Calu3 (cell line): ENCODE measurements around the gene RNF141. TPM values are rescaled to one million over a fixed set of nuclear protein-coding genes. Genes with fewer than 3 reads are reported as not detected.

Experiments
- BruUV-seq: library from RNA; stranded (reverse); fragments of 400-500 nt; replicated peaks from 2 replicates; lab custom pipeline; 2021; lab: Mats Ljungman, UMichigan
- CTCF ChIA-PET: fragments of 300-600 bp; sonication (Branson Sonifier 250); formaldehyde crosslinking; loops from one replicate; lab custom pipeline; 2022; ENCODE audit warnings: antibody characterized with exemption; lab: Charles Lee
- DNase-seq: peaks from one replicate; pipeline ENCODE4 v3.0.0; 2022
- H3K27ac Mint-ChIP-seq: one replicate; pipeline ENCODE4 v1.8.0; 2022; ENCODE audit warnings: mixed read lengths; ENCODE audit not compliant: unreplicated experiment
- H3K27me3 Mint-ChIP-seq: one replicate; pipeline ENCODE4 v1.8.0; 2022; ENCODE audit warnings: mixed read lengths; ENCODE audit not compliant: unreplicated experiment
- H3K36me3 Mint-ChIP-seq: one replicate; pipeline ENCODE4 v1.8.0; 2022; ENCODE audit warnings: mild to moderate bottlenecking, moderate library complexity, mixed read lengths; ENCODE audit not compliant: insufficient read depth, unreplicated experiment
- H3K4me1 Mint-ChIP-seq: one replicate; pipeline ENCODE4 v1.8.0; 2022; ENCODE audit warnings: mild to moderate bottlenecking, low read depth, mixed read lengths; ENCODE audit not compliant: unreplicated experiment
- H3K4me3 Mint-ChIP-seq: one replicate; pipeline ENCODE4 v1.8.0; 2022; ENCODE audit warnings: mild to moderate bottlenecking, low read depth, moderate library complexity, mixed read lengths; ENCODE audit not compliant: unreplicated experiment
- H3K9me3 Mint-ChIP-seq: one replicate; pipeline ENCODE4 v1.8.0; 2022; ENCODE audit warnings: low read depth, mixed read lengths; ENCODE audit not compliant: unreplicated experiment
- intact Hi-C: fragments of 100-400 bp; cut with micrococcal nuclease; formaldehyde crosslinking; loops from one replicate; pipeline ENCODE4 v1.10.0; 2022; ENCODE audit not compliant: unreplicated experiment
- total RNA-seq: library from RNA; stranded (reverse); gene quantifications from 2 replicates; pipeline ENCODE4 v1.2.3, GENCODE V29; 2022
- TF ChIP-seq, protein P1 (sequence below): fragments of 200-600 bp; IDR thresholded peaks from one replicate; pipeline ENCODE4 v1.8.0; 2022; ENCODE audit warnings: antibody characterized with exemption; ENCODE audit not compliant: unreplicated experiment

RNF141 gene
- total RNA-seq, 1 experiment from 2014 or later, result 33.9 TPM

- Mint-ChIP-seq H3K27ac (no peak overlapping the region), H3K4me3 (no peak overlapping the region), H3K36me3 (peaks cover 9% of the 10 kb centered on the region), H3K27me3 (no peaks in the 10 kb centered on the region), H3K4me1 (peaks cover 22% of the 10 kb centered on the region), H3K9me3 (no peaks in the 10 kb centered on the region)
- intact Hi-C loops, result no loop called here
- no TSS peak for BruUV-seq
- CTCF ChIA-PET, result no interaction called here
- TF ChIP-seq, protein P1, sequence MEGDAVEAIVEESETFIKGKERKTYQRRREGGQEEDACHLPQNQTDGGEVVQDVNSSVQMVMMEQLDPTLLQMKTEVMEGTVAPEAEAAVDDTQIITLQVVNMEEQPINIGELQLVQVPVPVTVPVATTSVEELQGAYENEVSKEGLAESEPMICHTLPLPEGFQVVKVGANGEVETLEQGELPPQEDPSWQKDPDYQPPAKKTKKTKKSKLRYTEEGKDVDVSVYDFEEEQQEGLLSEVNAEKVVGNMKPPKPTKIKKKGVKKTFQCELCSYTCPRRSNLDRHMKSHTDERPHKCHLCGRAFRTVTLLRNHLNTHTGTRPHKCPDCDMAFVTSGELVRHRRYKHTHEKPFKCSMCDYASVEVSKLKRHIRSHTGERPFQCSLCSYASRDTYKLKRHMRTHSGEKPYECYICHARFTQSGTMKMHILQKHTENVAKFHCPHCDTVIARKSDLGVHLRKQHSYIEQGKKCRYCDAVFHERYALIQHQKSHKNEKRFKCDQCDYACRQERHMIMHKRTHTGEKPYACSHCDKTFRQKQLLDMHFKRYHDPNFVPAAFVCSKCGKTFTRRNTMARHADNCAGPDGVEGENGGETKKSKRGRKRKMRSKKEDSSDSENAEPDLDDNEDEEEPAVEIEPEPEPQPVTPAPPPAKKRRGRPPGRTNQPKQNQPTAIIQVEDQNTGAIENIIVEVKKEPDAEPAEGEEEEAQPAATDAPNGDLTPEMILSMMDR, result no peak
- no peak for DNase-seq
Observed at GRCh38 chr11:10485646-10486045, 55.3 kb downstream of the RNF141 start.

GRCh38 chr11:10484461-10485180 lies 56.4 kb downstream of the RNF141 start:
- no peaks in the 10 kb centered on the region for H3K27me3 Mint-ChIP-seq
- H3K27ac Mint-ChIP-seq, result no peak overlapping the region
- CTCF ChIA-PET, result no interaction called here
- peaks cover 4% of the 10 kb centered on the region for H3K36me3 Mint-ChIP-seq
- TF ChIP-seq, protein P1, result no peak
- intact Hi-C loops, result no loop called here
- no peak for DNase-seq
- no TSS peak for BruUV-seq
- H3K4me1 Mint-ChIP-seq, result peaks cover 12% of the 10 kb centered on the region
- H3K4me3 Mint-ChIP-seq, result no peak overlapping the region
- no peaks in the 10 kb centered on the region for H3K9me3 Mint-ChIP-seq

DNA sequence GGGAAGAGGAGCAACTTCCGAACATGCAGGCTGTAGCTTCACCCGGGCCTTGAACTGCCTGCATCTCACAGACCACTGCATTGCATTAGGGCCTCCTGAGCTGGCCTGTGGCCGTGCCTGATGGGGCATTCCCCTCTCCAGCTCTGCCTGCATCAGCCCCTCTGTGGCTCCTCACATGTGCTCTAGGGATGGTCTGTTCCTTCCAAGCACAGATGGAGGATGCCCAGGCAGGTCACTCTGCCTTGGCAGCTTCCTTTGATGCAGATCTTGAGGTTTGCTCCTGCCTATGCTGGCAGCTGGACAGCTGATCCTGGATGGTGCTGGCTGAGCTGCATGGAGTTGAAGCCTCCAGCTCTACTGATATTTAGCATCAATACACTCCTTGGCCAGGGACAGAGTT lies 57.4 kb downstream of the RNF141 start:
- no peaks in the 10 kb centered on the region for H3K9me3 Mint-ChIP-seq
- CTCF ChIA-PET, result no interaction called here

GRCh38 chr11:10483174-10483573 lies 57.8 kb downstream of the RNF141 start:
- TF ChIP-seq, protein P1, result no peak
- H3K27ac Mint-ChIP-seq, result no peak overlapping the region
- CTCF ChIA-PET, result no interaction called here

More for the DNA sequence above, 57.4 kb downstream of the RNF141 start:
- TF ChIP-seq, protein P1, result no peak
- no TSS peak for BruUV-seq
- Mint-ChIP-seq H3K27ac (no peak overlapping the region), H3K4me1 (peaks cover 10% of the 10 kb centered on the region), H3K4me3 (no peak overlapping the region), H3K36me3 (peaks cover 4% of the 10 kb centered on the region), H3K27me3 (no peaks in the 10 kb centered on the region)
- intact Hi-C loops, result no loop called here
- DNase-seq, result no peak

More at GRCh38 chr11:10483174-10483573, 57.8 kb downstream of the RNF141 start:
- Mint-ChIP-seq H3K4me1 (peaks cover 6% of the 10 kb centered on the region), H3K27me3 (no peaks in the 10 kb centered on the region), H3K4me3 (no peak overlapping the region), H3K9me3 (no peaks in the 10 kb centered on the region), H3K36me3 (peaks cover 2% of the 10 kb centered on the region)
- intact Hi-C loops, result no loop called here
- BruUV-seq, result no TSS peak
- no peak for DNase-seq
